Measurements from ENCODE around the gene CACNG6. TPM values are rescaled to one million over a fixed set of nuclear protein-coding genes. Genes with fewer than 3 reads are reported as not detected.
A peak's percentile ranks its signal among the peaks of the same experiment; 100 is the strongest.

The CACNG6 gene
- total RNA-seq, 5 donors from 2014 or later (not counting 1 experiment from before 2014, with no cell fraction given) = not detected

GRCh38 chr19:53983457-53984289 is 7.8 kb upstream of the CACNG6 start:
- ATAC-seq (replicated peaks in 1 of 4) = no peak
- Mint-ChIP-seq H3K4me3 (no peak overlapping the region), H3K4me1 (peaks cover 18 to 28% (median 25%) of the 10 kb centered on the region in 3 donors), H3K27me3 (peaks cover 32 to 33% of the 10 kb centered on the region in 2 donors), H3K27ac (no peak overlapping the region), H3K9me3 (peaks cover 0 to 5% (median 0%) of the 10 kb centered on the region in 3 donors), H3K36me3 (no peaks in the 10 kb centered on the region)
- CTCF ChIA-PET = interaction anchor here in 1 of 2 donors (0.6 kb wide), 1 partner anchor 44 kb away, joined by 3 read pairs; no protein-coding TSS in a partner anchor
- H3K9me3 ChIP-seq = no peaks in the 10 kb centered on the region
- H3K27me3 ChIP-seq (replicated peaks in 1 of 2; ENCODE audit: control insufficient read depth in 2 of 2, extremely low read depth in 1 of 2, insufficient read depth in 2 of 2, low read length in 1 of 2) = peaks cover 3 to 74% of the 10 kb centered on the region in 2 experiments
- POLR2A ChIA-PET = no interaction called here
- DNase-seq = no peak
- H3K36me3 ChIP-seq (ENCODE audit: control insufficient read depth in 2 of 2, extremely low read depth in 1 of 2, insufficient read depth in 1 of 2, low read length in 1 of 2) = no peaks in the 10 kb centered on the region
- 87% methylated on average over 17 of the region's 24 CpGs for WGBS (ENCODE audit: insufficient coverage)
- H3K4me3 ChIP-seq (ENCODE audit: control insufficient read depth in 1 of 2, extremely low read depth in 1 of 2, low read length in 1 of 2) = no peak overlapping the region
- H3K4me1 ChIP-seq (ENCODE audit: control insufficient read depth in 1 of 2, extremely low read depth in 1 of 2, insufficient read depth in 2 of 2, low read length in 2 of 2) = peaks cover 0 to 18% of the 10 kb centered on the region in 2 experiments
- H3K27ac ChIP-seq (ENCODE audit: low read length) = no peak overlapping the region

- WGBS (ENCODE audit: insufficient coverage) = 82% methylated on average over 5 of the region's 6 CpGs
- Mint-ChIP-seq H3K9me3 (no peaks in the 10 kb centered on the region), H3K4me3 (no peak overlapping the region), H3K27me3 (peaks cover 18 to 21% of the 10 kb centered on the region in 2 donors), H3K4me1 (peaks cover 4 to 7% (median 6%) of the 10 kb centered on the region in 3 donors), H3K27ac (no peak overlapping the region), H3K36me3 (no peaks in the 10 kb centered on the region)
- Histone ChIP-seq H3K9me3 (no peaks in the 10 kb centered on the region), H3K27ac (ENCODE audit: low read length) (no peak overlapping the region), H3K36me3 (ENCODE audit: control insufficient read depth in 2 of 2, extremely low read depth in 1 of 2, insufficient read depth in 1 of 2, low read length in 1 of 2) (no peaks in the 10 kb centered on the region), H3K27me3 (replicated peaks in 1 of 2; ENCODE audit: control insufficient read depth in 2 of 2, extremely low read depth in 1 of 2, insufficient read depth in 2 of 2, low read length in 1 of 2) (peaks cover 2 to 66% of the 10 kb centered on the region in 2 experiments), H3K4me3 (ENCODE audit: control insufficient read depth in 1 of 2, extremely low read depth in 1 of 2, low read length in 1 of 2) (no peak overlapping the region), H3K4me1 (ENCODE audit: control insufficient read depth in 1 of 2, extremely low read depth in 1 of 2, insufficient read depth in 2 of 2, low read length in 2 of 2) (peaks cover 0 to 6% of the 10 kb centered on the region in 2 experiments)
- no peak for DNase-seq
- ChIA-PET CTCF (no interaction called here), POLR2A (no interaction called here)
- no peak for ATAC-seq (replicated peaks in 1 of 4)
Observed at GRCh38 chr19:53985863-53986262, 5.6 kb upstream of the CACNG6 start.

GRCh38 chr19:53988981-53989380 is 2.5 kb upstream of the CACNG6 start:
- Histone ChIP-seq H3K27me3 (replicated peaks in 1 of 2; ENCODE audit: control insufficient read depth in 2 of 2, extremely low read depth in 1 of 2, insufficient read depth in 2 of 2, low read length in 1 of 2) (peaks cover 2 to 70% of the 10 kb centered on the region in 2 experiments), H3K27ac (ENCODE audit: low read length) (no peak overlapping the region), H3K36me3 (ENCODE audit: control insufficient read depth in 2 of 2, extremely low read depth in 1 of 2, insufficient read depth in 1 of 2, low read length in 1 of 2) (no peaks in the 10 kb centered on the region), H3K4me1 (ENCODE audit: control insufficient read depth in 1 of 2, extremely low read depth in 1 of 2, insufficient read depth in 2 of 2, low read length in 2 of 2) (peaks cover 0 to 4% of the 10 kb centered on the region in 2 experiments), H3K4me3 (ENCODE audit: control insufficient read depth in 1 of 2, extremely low read depth in 1 of 2, low read length in 1 of 2) (no peak overlapping the region), H3K9me3 (no peaks in the 10 kb centered on the region)
- peaks cover 23 to 29% of the 10 kb centered on the region in 2 donors for H3K27me3 Mint-ChIP-seq
- no peak overlapping the region for H3K27ac Mint-ChIP-seq
- ChIA-PET POLR2A (interaction anchor here in 1 of 2 donors (0.6 kb wide), 1 partner anchor 695 kb away, joined by 4 read pairs; no protein-coding TSS in a partner anchor), CTCF (no interaction called here)
- peaks cover 3 to 8% (median 5%) of the 10 kb centered on the region in 3 donors for H3K4me1 Mint-ChIP-seq
- no peak overlapping the region for H3K4me3 Mint-ChIP-seq
- H3K9me3 Mint-ChIP-seq = no peaks in the 10 kb centered on the region
- no peaks in the 10 kb centered on the region for H3K36me3 Mint-ChIP-seq
- DNase-seq (no peak), ATAC-seq (replicated peaks in 1 of 4) (no peak)
- WGBS (ENCODE audit: insufficient coverage) = 93% methylated on average over 5 of the region's 6 CpGs

GRCh38 chr19:53989600-53990533 is 1.6 kb upstream of the CACNG6 start:
- Mint-ChIP-seq H3K36me3 (no peaks in the 10 kb centered on the region), H3K27ac (no peak overlapping the region), H3K9me3 (no peaks in the 10 kb centered on the region), H3K27me3 (peaks cover 32 to 37% of the 10 kb centered on the region in 2 donors), H3K4me3 (no peak overlapping the region), H3K4me1 (peaks cover 3 to 12% (median 5%) of the 10 kb centered on the region in 3 donors)
- 83% methylated on average over 16 of the region's 22 CpGs for WGBS (ENCODE audit: insufficient coverage)
- POLR2A ChIA-PET = interaction anchor here in 1 of 2 donors (0.6 kb wide), 1 partner anchor 696 kb away, joined by 4 read pairs; no protein-coding TSS in a partner anchor
- ATAC-seq (replicated peaks in 1 of 4) = no peak
- Histone ChIP-seq H3K4me1 (ENCODE audit: control insufficient read depth in 1 of 2, extremely low read depth in 1 of 2, insufficient read depth in 2 of 2, low read length in 2 of 2) (peaks cover 0 to 4% of the 10 kb centered on the region in 2 experiments), H3K36me3 (ENCODE audit: control insufficient read depth in 2 of 2, extremely low read depth in 1 of 2, insufficient read depth in 1 of 2, low read length in 1 of 2) (no peaks in the 10 kb centered on the region), H3K4me3 (ENCODE audit: control insufficient read depth in 1 of 2, extremely low read depth in 1 of 2, low read length in 1 of 2) (no peak overlapping the region), H3K27ac (ENCODE audit: low read length) (no peak overlapping the region), H3K27me3 (replicated peaks in 1 of 2; ENCODE audit: control insufficient read depth in 2 of 2, extremely low read depth in 1 of 2, insufficient read depth in 2 of 2, low read length in 1 of 2) (peaks cover 5 to 68% of the 10 kb centered on the region in 2 experiments), H3K9me3 (no peaks in the 10 kb centered on the region)
- DNase-seq = no peak
- CTCF ChIA-PET = no interaction called here

- H3K27me3 Mint-ChIP-seq = peaks cover 47 to 55% of the 10 kb centered on the region in 2 donors
- H3K27ac ChIP-seq (ENCODE audit: low read length) = no peak overlapping the region
- ATAC-seq (replicated peaks in 1 of 4) = no peak
Observed at GRCh38 chr19:53992211-53992610, 774 bp downstream of the CACNG6 start.

GRCh38 chr19:53992815-53993214 is 1.4 kb downstream of the CACNG6 start:
- Mint-ChIP-seq H3K27ac (no peak overlapping the region), H3K9me3 (no peaks in the 10 kb centered on the region), H3K4me3 (no peak overlapping the region), H3K36me3 (no peaks in the 10 kb centered on the region), H3K4me1 (peaks cover 3 to 12% (median 5%) of the 10 kb centered on the region in 3 donors), H3K27me3 (peaks cover 53 to 61% of the 10 kb centered on the region in 2 donors)
- no peak for DNase-seq
- H3K27me3 ChIP-seq (replicated peaks in 1 of 2; ENCODE audit: control insufficient read depth in 2 of 2, extremely low read depth in 1 of 2, insufficient read depth in 2 of 2, low read length in 1 of 2) = peaks cover 6 to 59% of the 10 kb centered on the region in 2 experiments
- ChIA-PET CTCF (no interaction called here), POLR2A (no interaction called here)
- peaks cover 0 to 4% of the 10 kb centered on the region in 2 experiments for H3K4me1 ChIP-seq (ENCODE audit: control insufficient read depth in 1 of 2, extremely low read depth in 1 of 2, insufficient read depth in 2 of 2, low read length in 2 of 2)
- no peak for ATAC-seq (replicated peaks in 1 of 4)
- H3K27ac ChIP-seq (ENCODE audit: low read length) = no peak overlapping the region
- no peak overlapping the region for H3K4me3 ChIP-seq (ENCODE audit: control insufficient read depth in 1 of 2, extremely low read depth in 1 of 2, low read length in 1 of 2)
- H3K9me3 ChIP-seq = no peaks in the 10 kb centered on the region
- H3K36me3 ChIP-seq (ENCODE audit: control insufficient read depth in 2 of 2, extremely low read depth in 1 of 2, insufficient read depth in 1 of 2, low read length in 1 of 2) = no peaks in the 10 kb centered on the region
- 22% methylated on average over 38 of the region's 43 CpGs for WGBS (ENCODE audit: insufficient coverage)

More at GRCh38 chr19:53992211-53992610, 774 bp downstream of the CACNG6 start:
- 74% methylated on average over 9 of the region's 9 CpGs for WGBS (ENCODE audit: insufficient coverage)
- Histone ChIP-seq H3K27me3 (replicated peaks in 1 of 2; ENCODE audit: control insufficient read depth in 2 of 2, extremely low read depth in 1 of 2, insufficient read depth in 2 of 2, low read length in 1 of 2) (peaks cover 6 to 64% of the 10 kb centered on the region in 2 experiments), H3K36me3 (ENCODE audit: control insufficient read depth in 2 of 2, extremely low read depth in 1 of 2, insufficient read depth in 1 of 2, low read length in 1 of 2) (no peaks in the 10 kb centered on the region), H3K9me3 (no peaks in the 10 kb centered on the region), H3K4me1 (ENCODE audit: control insufficient read depth in 1 of 2, extremely low read depth in 1 of 2, insufficient read depth in 2 of 2, low read length in 2 of 2) (peaks cover 0 to 4% of the 10 kb centered on the region in 2 experiments), H3K4me3 (ENCODE audit: control insufficient read depth in 1 of 2, extremely low read depth in 1 of 2, low read length in 1 of 2) (no peak overlapping the region)
- Mint-ChIP-seq H3K4me3 (peak overlapping the region in 1 of 3 donors; percentile 75), H3K9me3 (no peaks in the 10 kb centered on the region), H3K36me3 (no peaks in the 10 kb centered on the region), H3K27ac (no peak overlapping the region), H3K4me1 (peaks cover 3 to 12% (median 5%) of the 10 kb centered on the region in 3 donors)
- ChIA-PET CTCF (no interaction called here), POLR2A (no interaction called here)
- DNase-seq = no peak

Data from T-cell (primary cell).